SK-N-SH (cell line): ENCODE results near the gene NAV2. TPM values are rescaled to one million over a fixed set of nuclear protein-coding genes. Genes with fewer than 3 reads are reported as not detected.

Source experiments
- CTCF ChIA-PET: fragments of 300-600, 350-600 bp; formaldehyde crosslinking; extraction: SDS; loops from one replicate; lab custom pipeline; 2021; lab: Yijun Ruan, JAX
- POLR2A ChIA-PET: fragments of 350-600 bp; sonication (Branson Sonifier 250); formaldehyde crosslinking; extraction: SDS; loops from one replicate; lab custom pipeline; 2020; ENCODE audit warnings: antibody characterized with exemption, inconsistent platforms; lab: Yijun Ruan, JAX
- DNase-seq: peaks from one replicate; pipeline ENCODE4 v3.0.0; 2012
- H2AFZ ChIP-seq: fragments of 200-600 bp; sonication (generic); 2 replicates; pipeline ENCODE4 v1.8.1; 2016; ENCODE audit warnings: antibody characterized with exemption, mild to moderate bottlenecking, low read depth
- H3F3A ChIP-seq: fragments of 200-600 bp; sonication (generic); replicated peaks from 2 replicates; pipeline ENCODE3; 2016; ENCODE audit warnings: antibody characterized with exemption, mild to moderate bottlenecking; ENCODE audit not compliant: insufficient read depth
- H3K27ac ChIP-seq, 2 experiments: fragments of 200-500 bp in 1 of 2; fragments of 200-600 bp in 1 of 2; sonication (Bioruptor generic) in 1 of 2; sonication (generic), shearing (Covaris generic) in 1 of 2; 2 replicates each; pipeline versions ENCODE4 v1.5.1 to v1.6.1; 2014 to 2016; ENCODE audit warnings: low read depth in 2 of 2, inconsistent platforms in 1 of 2, low read length in 1 of 2, mild to moderate bottlenecking in 1 of 2, mixed read lengths in 1 of 2
- H3K27me3 ChIP-seq: fragments of 200-600 bp; sonication (generic), shearing (Covaris generic); 2 replicates; pipeline ENCODE4 v1.6.1; 2016; ENCODE audit warnings: mixed run types; ENCODE audit not compliant: insufficient read depth
- H3K36me3 ChIP-seq, 2 experiments: fragments of 200-500 bp in 1 of 2; fragments of 200-600 bp in 1 of 2; sonication (Bioruptor generic) in 1 of 2; sonication (generic) in 1 of 2; replicated peaks in 1 of 2; 2 replicates each; pipeline versions ENCODE3 to v1.5.1; 2014 to 2016; ENCODE audit warnings: low read length in 1 of 2, mild to moderate bottlenecking in 1 of 2; ENCODE audit not compliant: insufficient read depth in 2 of 2, control insufficient read depth in 1 of 2
- H3K4me1 ChIP-seq, 2 experiments: fragments of 200-500 bp in 1 of 2; fragments of 200-600 bp in 1 of 2; sonication (Bioruptor generic) in 1 of 2; sonication (generic), shearing (Covaris generic) in 1 of 2; 2 replicates each; pipeline versions ENCODE4 v1.5.1 to v1.6.1; 2014 to 2016; ENCODE audit warnings: low read depth in 1 of 2, low read length in 1 of 2, mixed run types in 1 of 2; ENCODE audit not compliant: insufficient read depth in 2 of 2, control insufficient read depth in 1 of 2
- H3K4me2 ChIP-seq: fragments of 200-600 bp; sonication (generic), shearing (Covaris generic); 2 replicates; pipeline ENCODE4 v1.6.1; 2017; ENCODE audit warnings: mixed run types
- H3K4me3 ChIP-seq, 2 experiments: fragments of 200-500 bp in 1 of 2; fragments of 200-600 bp in 1 of 2; sonication (Bioruptor generic) in 1 of 2; sonication (generic), shearing (Covaris generic) in 1 of 2; 2 replicates each; pipeline versions ENCODE4 v1.5.1 to v1.8.1; 2014 to 2016; ENCODE audit warnings: low read depth in 2 of 2, inconsistent platforms in 1 of 2, low read length in 1 of 2, mild to moderate bottlenecking in 1 of 2, mixed read lengths in 1 of 2, moderate library complexity in 1 of 2
- H3K79me2 ChIP-seq: fragments of 200-600 bp; sonication (generic); 2 replicates; pipeline ENCODE4 v1.8.1; 2017; ENCODE audit warnings: mild to moderate bottlenecking; ENCODE audit not compliant: insufficient read depth
- H3K9ac ChIP-seq: fragments of 200-600 bp; sonication (generic); 2 replicates; pipeline ENCODE4 v1.6.1; 2017; ENCODE audit warnings: mixed run types
- H3K9me2 ChIP-seq: fragments of 200-600 bp; sonication (generic); 2 replicates; pipeline ENCODE4 v1.6.1; 2017; ENCODE audit warnings: mixed run types
- H3K9me3 ChIP-seq: fragments of 200-600 bp; sonication (generic); 2 replicates; pipeline ENCODE4 v1.6.1; 2017; ENCODE audit warnings: mixed run types, mild to moderate bottlenecking, moderate library complexity
- H4K20me1 ChIP-seq: fragments of 200-600 bp; sonication (generic); 2 replicates; pipeline ENCODE4 v1.6.1; 2017; ENCODE audit warnings: mild to moderate bottlenecking, mixed run types; ENCODE audit not compliant: insufficient read depth
- ELF1 ChIP-seq: IDR thresholded peaks from 2 replicates; pipeline ENCODE4 v1.4.0; 2012
- EP300 ChIP-seq, 2 experiments: IDR thresholded peaks; 2 replicates each; pipeline versions ENCODE4 v1.4.0 to v1.6.1; 2012; ENCODE audit warnings: borderline replicate concordance in 1 of 2, low read depth in 1 of 2, low read length in 1 of 2
- EZH2phosphoT487 ChIP-seq: fragments of 200-600 bp; sonication (generic); IDR thresholded peaks from 2 replicates; pipeline ENCODE4 v1.6.1; 2017; ENCODE audit warnings: low read depth, mixed run types, mild to moderate bottlenecking, antibody characterized with exemption, moderate library complexity, borderline replicate concordance
- FOSL2 ChIP-seq: IDR thresholded peaks from 2 replicates; pipeline ENCODE4 v1.4.0; 2012; ENCODE audit warnings: low read depth, mild to moderate bottlenecking, moderate library complexity, borderline replicate concordance
- JUND ChIP-seq: IDR thresholded peaks from 2 replicates; pipeline ENCODE4 v1.4.0; 2012
- POLR2AphosphoS5 ChIP-seq: IDR thresholded peaks from 2 replicates; pipeline ENCODE4 v1.6.1; 2012; ENCODE audit warnings: low read depth, low read length
- SIN3A ChIP-seq: IDR thresholded peaks from 2 replicates; pipeline ENCODE4 v1.6.1; 2012; ENCODE audit warnings: low read depth, mild to moderate bottlenecking, low read length, moderate library complexity, borderline replicate concordance
- TAF1 ChIP-seq: IDR thresholded peaks from 2 replicates; pipeline ENCODE4 v1.6.1; 2012; ENCODE audit warnings: low read depth, mild to moderate bottlenecking, low read length, moderate library complexity, borderline replicate concordance
- TCF12 ChIP-seq: IDR thresholded peaks from 2 replicates; pipeline ENCODE4 v1.4.0; 2012
- WGBS: methylation state at CpG from one replicate; pipeline ENCODE4 v1.1.6; 2017; ENCODE audit warnings: low lambda C conversion rate; 5-methylcytosine and 5-hydroxymethylcytosine counted together
- polyA plus RNA-seq, 3 experiments: library from polyadenylated mRNA; depleted of rRNA; stranded (reverse); fragments of >200 nt; gene quantifications; 2 replicates each; pipeline ENCODE4 v1.2.3, GENCODE V29; 2012
- TF ChIP-seq, protein P1 (sequence below): fragments of 200-600 bp; sonication (generic); IDR thresholded peaks from 2 replicates; pipeline ENCODE4 v1.6.1; 2017; ENCODE audit warnings: antibody characterized with exemption, mild to moderate bottlenecking, moderate library complexity
- TF ChIP-seq, protein P2 (sequence below): fragments of 150-350 bp; IDR thresholded peaks from 2 replicates; pipeline ENCODE4 v1.6.1; 2016; ENCODE audit warnings: mild to moderate bottlenecking, low read depth, low read length
- TF ChIP-seq, protein P3 (sequence below): IDR thresholded peaks from 2 replicates; pipeline ENCODE4 v1.4.0; 2012; ENCODE audit warnings: low read depth

Gene NAV2
- polyA plus RNA-seq, 1 of the 3 experiments (the other 2 are of a cell fraction): 26.2 TPM

DNA sequence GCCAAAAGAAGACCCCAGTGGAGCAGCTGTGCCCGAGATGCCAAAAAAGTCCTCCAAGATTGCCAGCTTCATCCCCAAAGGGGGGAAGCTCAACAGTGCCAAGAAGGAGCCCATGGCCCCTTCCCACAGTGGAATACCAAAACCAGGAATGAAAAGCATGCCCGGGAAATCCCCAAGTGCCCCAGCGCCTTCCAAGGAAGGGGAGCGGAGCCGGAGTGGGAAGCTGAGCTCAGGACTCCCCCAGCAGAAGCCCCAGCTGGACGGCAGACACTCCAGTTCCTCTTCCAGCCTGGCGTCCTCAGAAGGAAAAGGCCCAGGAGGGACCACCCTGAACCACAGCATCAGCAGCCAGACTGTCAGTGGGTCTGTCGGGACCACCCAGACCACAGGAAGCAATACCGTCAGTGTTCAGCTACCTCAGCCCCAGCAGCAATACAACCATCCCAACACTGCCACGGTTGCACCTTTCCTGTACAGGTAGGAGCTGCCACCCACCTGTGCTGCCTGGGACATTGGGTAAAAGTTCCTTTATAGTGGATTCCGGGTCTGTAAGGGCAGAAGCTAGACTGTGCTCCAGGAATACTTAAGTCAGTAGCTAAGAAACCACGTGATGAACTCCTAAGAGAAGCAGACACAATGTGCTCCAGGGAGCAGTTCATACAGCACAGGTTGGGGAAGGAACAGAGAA, 221.3 kb downstream of the NAV2 start:
- Histone ChIP-seq H3K9me2 (no peaks in the 10 kb centered on the region), H3K4me3 (peak overlapping the region; percentile 36 to 39), H3K27ac (peak overlapping the region; percentile 83 to 93), H4K20me1 (no peaks in the 10 kb centered on the region), H3K79me2 (peaks cover 92% of the 10 kb centered on the region), H2AFZ (no peak overlapping the region), H3K9ac (peak overlapping the region; percentile 63), H3F3A (peaks cover 63% of the 10 kb centered on the region), H3K36me3 (peaks cover 46 to 53% of the 10 kb centered on the region in 2 experiments), H3K4me2 (peak overlapping the region; percentile 67), H3K9me3 (no peaks in the 10 kb centered on the region), H3K27me3 (no peaks in the 10 kb centered on the region), H3K4me1 (peaks cover 39 to 59% of the 10 kb centered on the region in 2 experiments)
- CTCF ChIA-PET: interaction anchor here (0.7 to 4.4 kb wide), 8 partner anchors 24 to 376 kb away, joined by 3 to 19 read pairs (median 4); no protein-coding TSS in a partner anchor
- no peak for DNase-seq
- WGBS: 90% methylated on average over 6 of the region's 12 CpGs
- POLR2A ChIA-PET: no interaction called here
- TF ChIP-seq ELF1: no peak
- TF ChIP-seq EZH2phosphoT487: no peak
- TF ChIP-seq SIN3A: no peak
- TF ChIP-seq, protein P1, sequence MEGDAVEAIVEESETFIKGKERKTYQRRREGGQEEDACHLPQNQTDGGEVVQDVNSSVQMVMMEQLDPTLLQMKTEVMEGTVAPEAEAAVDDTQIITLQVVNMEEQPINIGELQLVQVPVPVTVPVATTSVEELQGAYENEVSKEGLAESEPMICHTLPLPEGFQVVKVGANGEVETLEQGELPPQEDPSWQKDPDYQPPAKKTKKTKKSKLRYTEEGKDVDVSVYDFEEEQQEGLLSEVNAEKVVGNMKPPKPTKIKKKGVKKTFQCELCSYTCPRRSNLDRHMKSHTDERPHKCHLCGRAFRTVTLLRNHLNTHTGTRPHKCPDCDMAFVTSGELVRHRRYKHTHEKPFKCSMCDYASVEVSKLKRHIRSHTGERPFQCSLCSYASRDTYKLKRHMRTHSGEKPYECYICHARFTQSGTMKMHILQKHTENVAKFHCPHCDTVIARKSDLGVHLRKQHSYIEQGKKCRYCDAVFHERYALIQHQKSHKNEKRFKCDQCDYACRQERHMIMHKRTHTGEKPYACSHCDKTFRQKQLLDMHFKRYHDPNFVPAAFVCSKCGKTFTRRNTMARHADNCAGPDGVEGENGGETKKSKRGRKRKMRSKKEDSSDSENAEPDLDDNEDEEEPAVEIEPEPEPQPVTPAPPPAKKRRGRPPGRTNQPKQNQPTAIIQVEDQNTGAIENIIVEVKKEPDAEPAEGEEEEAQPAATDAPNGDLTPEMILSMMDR: no peak
- TF ChIP-seq TAF1: no peak
- TF ChIP-seq, protein P2, sequence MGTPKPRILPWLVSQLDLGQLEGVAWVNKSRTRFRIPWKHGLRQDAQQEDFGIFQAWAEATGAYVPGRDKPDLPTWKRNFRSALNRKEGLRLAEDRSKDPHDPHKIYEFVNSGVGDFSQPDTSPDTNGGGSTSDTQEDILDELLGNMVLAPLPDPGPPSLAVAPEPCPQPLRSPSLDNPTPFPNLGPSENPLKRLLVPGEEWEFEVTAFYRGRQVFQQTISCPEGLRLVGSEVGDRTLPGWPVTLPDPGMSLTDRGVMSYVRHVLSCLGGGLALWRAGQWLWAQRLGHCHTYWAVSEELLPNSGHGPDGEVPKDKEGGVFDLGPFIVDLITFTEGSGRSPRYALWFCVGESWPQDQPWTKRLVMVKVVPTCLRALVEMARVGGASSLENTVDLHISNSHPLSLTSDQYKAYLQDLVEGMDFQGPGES: no peak
- TF ChIP-seq EP300 (IDR thresholded peaks at IDR 0.05; ENCODE audit: borderline replicate concordance in 1 of 2, low read depth in 1 of 2, low read length in 1 of 2): no peak

DNA sequence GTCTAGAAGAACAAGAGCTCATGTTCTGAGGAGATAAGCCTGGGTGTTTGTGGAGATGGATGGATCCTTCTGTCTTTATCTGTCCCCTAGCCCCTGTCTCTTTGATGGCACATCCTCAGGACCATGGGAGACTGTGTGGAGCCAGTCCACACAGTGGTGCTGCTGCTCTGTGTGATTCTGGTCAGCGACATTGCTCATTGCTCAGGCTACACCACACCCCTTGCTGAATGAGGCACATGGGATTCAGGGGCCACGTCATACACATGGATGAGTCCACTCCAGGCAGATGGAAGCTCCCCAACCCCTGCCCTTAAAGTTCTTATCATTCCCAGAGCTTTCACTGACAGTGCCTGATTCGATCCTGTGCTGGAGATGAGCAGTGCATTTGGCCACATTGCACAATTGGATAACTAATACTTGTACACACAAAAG, 222.2 kb downstream of the NAV2 start:
- peaks cover 32 to 61% of the 10 kb centered on the region in 2 experiments for H3K4me1 ChIP-seq
- peak overlapping the region; percentile 67 for H3K4me2 ChIP-seq

More for the DNA sequence above, 222.2 kb downstream of the NAV2 start:
- H2AFZ ChIP-seq: no peak overlapping the region
- ChIA-PET POLR2A (no interaction called here), CTCF (interaction anchor here (1.0 to 4.4 kb wide), 11 partner anchors 11 to 419 kb away, joined by 3 to 19 read pairs (median 5); no protein-coding TSS in a partner anchor)
- no peaks in the 10 kb centered on the region for H4K20me1 ChIP-seq
- WGBS: 8% methylated on average over 3 of the region's 3 CpGs
- H3F3A ChIP-seq: peaks cover 54% of the 10 kb centered on the region
- H3K9me3 ChIP-seq: no peaks in the 10 kb centered on the region
- no peaks in the 10 kb centered on the region for H3K27me3 ChIP-seq
- H3K9ac ChIP-seq: peak overlapping the region; percentile 63
- H3K9me2 ChIP-seq: no peaks in the 10 kb centered on the region
- peak overlapping the region; percentile 36 to 39; a peak in 3 of 4 replicates for H3K4me3 ChIP-seq
- H3K36me3 ChIP-seq: peaks cover 55 to 58% of the 10 kb centered on the region in 2 experiments
- no peak for DNase-seq
- peaks cover 94% of the 10 kb centered on the region for H3K79me2 ChIP-seq
- TF ChIP-seq FOSL2 (0 out of 2 replicates have a peak, but pooled peaks have one; percentile 19), POLR2AphosphoS5 (no peak), TCF12 (peak; percentile 49; the same call in 1 of the 2 replicates), JUND (no peak)
- TF ChIP-seq, protein P1: peak; percentile 20
- TF ChIP-seq, protein P3, sequence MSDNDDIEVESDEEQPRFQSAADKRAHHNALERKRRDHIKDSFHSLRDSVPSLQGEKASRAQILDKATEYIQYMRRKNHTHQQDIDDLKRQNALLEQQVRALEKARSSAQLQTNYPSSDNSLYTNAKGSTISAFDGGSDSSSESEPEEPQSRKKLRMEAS: peak; percentile 78
- TF ChIP-seq, protein P2: no peak
- TF ChIP-seq, all 33 proteins: peak for 4
- peak overlapping the region; percentile 83 to 93 for H3K27ac ChIP-seq
